ENCODE data around the gene SLC10A2. TPM values are rescaled to one million over a fixed set of nuclear protein-coding genes. Genes with fewer than 3 reads are reported as not detected.

SLC10A2 gene
- total RNA-seq, 3 donors from 2014 or later: 0.16 TPM; not detected in 2

DNA sequence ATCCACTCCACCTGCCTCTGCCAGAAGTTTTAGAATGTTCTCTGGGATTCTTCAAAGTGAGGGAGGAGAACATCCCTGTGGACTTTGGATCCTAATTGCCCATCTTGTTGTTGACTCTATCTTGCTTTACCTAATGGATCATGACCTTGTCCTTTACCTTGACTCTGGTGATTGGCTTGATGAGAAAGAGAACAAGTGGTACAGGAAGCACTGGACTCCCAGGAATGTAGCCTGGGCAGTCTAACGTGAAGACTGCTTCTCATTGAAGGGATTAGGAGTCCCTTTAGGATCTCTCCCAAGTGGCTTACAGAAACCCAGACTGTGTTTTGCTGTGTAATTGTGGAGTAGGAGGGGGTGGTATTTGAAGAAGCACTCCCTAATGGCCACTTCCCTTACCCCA lies 63.9 kb downstream of the SLC10A2 start:
- Histone ChIP-seq H3K4me1 (ENCODE audit: low read depth) (no peaks in the 10 kb centered on the region), H3K36me3 (ENCODE audit: low read depth) (no peaks in the 10 kb centered on the region), H3K4me3 (no peak overlapping the region), H3K9me3 (no peaks in the 10 kb centered on the region)
- intact Hi-C loops (cut with DNase I, micrococcal nuclease): no loop called here
- ATAC-seq: no peak
- TF ChIP-seq, protein P1, sequence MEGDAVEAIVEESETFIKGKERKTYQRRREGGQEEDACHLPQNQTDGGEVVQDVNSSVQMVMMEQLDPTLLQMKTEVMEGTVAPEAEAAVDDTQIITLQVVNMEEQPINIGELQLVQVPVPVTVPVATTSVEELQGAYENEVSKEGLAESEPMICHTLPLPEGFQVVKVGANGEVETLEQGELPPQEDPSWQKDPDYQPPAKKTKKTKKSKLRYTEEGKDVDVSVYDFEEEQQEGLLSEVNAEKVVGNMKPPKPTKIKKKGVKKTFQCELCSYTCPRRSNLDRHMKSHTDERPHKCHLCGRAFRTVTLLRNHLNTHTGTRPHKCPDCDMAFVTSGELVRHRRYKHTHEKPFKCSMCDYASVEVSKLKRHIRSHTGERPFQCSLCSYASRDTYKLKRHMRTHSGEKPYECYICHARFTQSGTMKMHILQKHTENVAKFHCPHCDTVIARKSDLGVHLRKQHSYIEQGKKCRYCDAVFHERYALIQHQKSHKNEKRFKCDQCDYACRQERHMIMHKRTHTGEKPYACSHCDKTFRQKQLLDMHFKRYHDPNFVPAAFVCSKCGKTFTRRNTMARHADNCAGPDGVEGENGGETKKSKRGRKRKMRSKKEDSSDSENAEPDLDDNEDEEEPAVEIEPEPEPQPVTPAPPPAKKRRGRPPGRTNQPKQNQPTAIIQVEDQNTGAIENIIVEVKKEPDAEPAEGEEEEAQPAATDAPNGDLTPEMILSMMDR (IDR thresholded peaks at IDR 0.05): no peak
- no peak for DNase-seq

DNA sequence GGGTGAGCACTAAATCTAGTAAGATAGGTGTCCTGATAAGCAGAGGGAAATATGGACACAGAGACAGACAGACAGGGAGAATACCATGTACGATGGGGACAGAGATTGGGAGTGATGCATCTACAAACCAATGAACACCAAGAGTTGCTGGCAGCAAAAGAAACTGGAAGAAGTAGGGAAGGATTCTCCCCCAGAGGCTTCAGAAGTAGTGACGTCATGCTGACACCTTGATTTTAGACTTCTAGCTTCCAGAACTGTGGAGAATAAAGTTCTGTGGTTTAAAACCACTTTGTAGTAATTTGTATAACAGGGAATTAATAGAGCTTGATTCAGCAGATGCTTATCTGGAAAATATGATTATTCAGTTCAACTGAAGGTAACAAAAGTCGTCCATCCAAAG lies 66.1 kb downstream of the SLC10A2 start:
- Histone ChIP-seq H3K4me1 (ENCODE audit: low read depth) (no peaks in the 10 kb centered on the region), H3K4me3 (no peak overlapping the region), H3K9me3 (no peaks in the 10 kb centered on the region), H3K36me3 (ENCODE audit: low read depth) (no peaks in the 10 kb centered on the region)
- intact Hi-C loops (cut with DNase I, micrococcal nuclease): no loop called here
- DNase-seq (no peak), ATAC-seq (no peak)
- TF ChIP-seq, protein P1 (IDR thresholded peaks at IDR 0.05): no peak

DNA sequence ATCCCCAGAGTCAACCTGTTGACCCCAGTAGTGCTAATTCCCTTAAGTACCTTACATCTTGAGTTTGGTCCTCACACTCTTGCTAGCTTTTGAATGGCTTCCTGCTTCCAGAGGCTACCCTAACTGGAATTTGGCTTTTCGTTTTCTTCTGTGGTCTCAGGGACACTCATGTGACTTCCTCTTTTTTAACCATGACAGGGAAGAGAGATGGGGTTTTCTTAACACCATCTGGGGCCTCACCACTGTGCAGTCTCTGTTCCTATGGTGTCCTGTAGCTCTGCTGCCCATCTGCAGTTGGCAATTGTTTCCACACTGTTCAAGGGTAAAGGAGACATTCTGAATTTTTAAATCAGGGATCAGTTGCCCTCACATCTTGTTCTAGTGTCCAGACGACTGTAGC lies 66.7 kb downstream of the SLC10A2 start:
- Histone ChIP-seq H3K4me3 (no peak overlapping the region), H3K36me3 (ENCODE audit: low read depth) (no peaks in the 10 kb centered on the region), H3K4me1 (ENCODE audit: low read depth) (no peaks in the 10 kb centered on the region), H3K9me3 (no peaks in the 10 kb centered on the region)
- TF ChIP-seq, protein P1 (IDR thresholded peaks at IDR 0.05): no peak
- ATAC-seq (no peak), DNase-seq (no peak)
- intact Hi-C loops (cut with DNase I, micrococcal nuclease): no loop called here

Other genes starting within 250 kb of the SLC10A2 start
- 10 to 100 TPM; 58.6 to 85.0 (median 62.7) TPM for gene ERCC5, start 220.4 kb downstream of the SLC10A2 start, total RNA-seq